GM12878 (cell line): ENCODE results near the gene EPHA4. TPM values are rescaled to one million over a fixed set of nuclear protein-coding genes. Genes with fewer than 3 reads are reported as not detected.
A peak's percentile ranks its signal among the peaks of the same experiment; 100 is the strongest.

Source experiments
- ATAC-seq: fragments of 200-7000 bp; cut with Tn5 transposase; 3 replicates; pipeline ENCODE4 v1.9.1; 2020; ENCODE audit warnings: mild to moderate bottlenecking, moderate library complexity
- BruUV-seq: library from RNA; stranded (reverse); fragments of 400-500 nt; replicated peaks from 2 replicates; lab custom pipeline; 2021; lab: Mats Ljungman, UMichigan
- CTCF ChIA-PET: fragments of 300-600 bp; sonication (Branson Sonifier 250); formaldehyde crosslinking; extraction: SDS; loops from one replicate; lab custom pipeline; 2021; ENCODE audit warnings: inconsistent platforms; lab: Yijun Ruan, JAX
- POLR2A ChIA-PET: fragments of 350-600 bp; formaldehyde crosslinking; extraction: SDS; loops from one replicate; lab custom pipeline; 2021; ENCODE audit warnings: inconsistent platforms; lab: Charles Lee
- RAD21 ChIA-PET: fragments of 300-600 bp; sonication (Branson Sonifier 250); formaldehyde crosslinking; loops from one replicate; lab custom pipeline; 2023; ENCODE audit warnings: antibody characterized with exemption; ENCODE audit not compliant: unreplicated experiment; lab: Charles Lee
- SMC1A ChIA-PET: fragments of 300-600 bp; sonication (Branson Sonifier 250); formaldehyde crosslinking; loops from one replicate; lab custom pipeline; 2023; ENCODE audit not compliant: unreplicated experiment, uncharacterized antibody; lab: Charles Lee
- DNase-seq: peaks from one replicate; pipeline ENCODE4 v3.0.0-alpha.2; 2011; ENCODE audit warnings: low read depth, low spot score
- FAIRE-seq: peaks from 3 replicates; lab custom pipeline; 2011; peaks lifted over from hg19 to GRCh38; lab: Jason Lieb, UNC
- H2AFZ ChIP-seq: 2 replicates; pipeline ENCODE4 v1.6.0; 2011; ENCODE audit warnings: low read depth, low read length, control low read depth; ENCODE audit not compliant: control insufficient read depth
- H3K27ac ChIP-seq: 2 replicates; pipeline ENCODE4 v1.5.1; 2011; ENCODE audit warnings: control low read depth; ENCODE audit not compliant: control insufficient read depth, insufficient read depth
- H3K27me3 ChIP-seq, 2 experiments: replicated peaks in 1 of 2; 2 replicates each; pipeline versions ENCODE4 v1.6.0 to v1.6.1; 2011; ENCODE audit warnings: low read length in 1 of 2; ENCODE audit not compliant: control insufficient read depth in 2 of 2, insufficient read depth in 2 of 2
- H3K36me3 ChIP-seq, 2 experiments: 2 replicates each; pipeline ENCODE4 v1.5.1; 2011; ENCODE audit warnings: low read length in 1 of 2; ENCODE audit not compliant: control insufficient read depth in 2 of 2, insufficient read depth in 2 of 2
- H3K4me1 ChIP-seq: 2 replicates; pipeline ENCODE4 v1.6.1; 2011; ENCODE audit warnings: mild to moderate bottlenecking, low read length, moderate library complexity, mixed read lengths; ENCODE audit not compliant: control insufficient read depth, insufficient read depth
- H3K4me2 ChIP-seq: 2 replicates; pipeline ENCODE4 v1.6.0; 2011; ENCODE audit warnings: control low read depth; ENCODE audit not compliant: control insufficient read depth, insufficient read depth
- H3K4me3 ChIP-seq: fragments of 200-600 bp; sonication (generic); 2 replicates; pipeline ENCODE4 v1.5.1; 2016
- H3K79me2 ChIP-seq: 2 replicates; pipeline ENCODE4 v1.6.0; 2011; ENCODE audit warnings: low read length; ENCODE audit not compliant: control insufficient read depth, insufficient read depth
- H3K9ac ChIP-seq: 2 replicates; pipeline ENCODE4 v1.8.0; 2011; ENCODE audit warnings: low read length, control low read depth, mixed read lengths; ENCODE audit not compliant: control insufficient read depth, insufficient read depth
- H3K9me3 ChIP-seq: replicated peaks from 3 replicates; pipeline ENCODE4 v1.5.1; 2011; ENCODE audit warnings: mild to moderate bottlenecking, low read length; ENCODE audit not compliant: control insufficient read depth, insufficient read depth
- H4K20me1 ChIP-seq: 2 replicates; pipeline ENCODE4 v1.6.0; 2011; ENCODE audit not compliant: control insufficient read depth, insufficient read depth
- ESRRA ChIP-seq: IDR thresholded peaks from 2 replicates; pipeline ENCODE4 v1.6.1; 2012; ENCODE audit warnings: mild to moderate bottlenecking, low read length, improper control_type of control experiment
- GABPA ChIP-seq: IDR thresholded peaks from 2 replicates; pipeline ENCODE4 v1.6.1; 2014; ENCODE audit warnings: antibody characterized with exemption, low read depth, mild to moderate bottlenecking, inconsistent platforms
- JUNB ChIP-seq: IDR thresholded peaks from 2 replicates; pipeline ENCODE4 v1.6.1; 2016; ENCODE audit warnings: antibody characterized with exemption, mild to moderate bottlenecking
- MXI1 ChIP-seq: fragments of 150-350 bp; IDR thresholded peaks from 2 replicates; pipeline ENCODE4 v1.6.1; 2011; ENCODE audit warnings: low read depth, mild to moderate bottlenecking, inconsistent platforms, low read length, improper control_type of control experiment
- NR2C1 ChIP-seq: fragments of 450-650 bp; IDR thresholded peaks from 2 replicates; pipeline ENCODE4 v1.6.1; 2017; ENCODE audit warnings: antibody characterized with exemption, mild to moderate bottlenecking, moderate library complexity
- SPI1 ChIP-seq: IDR thresholded peaks from 2 replicates; pipeline ENCODE4 v1.6.1; 2011; ENCODE audit warnings: low read depth, mild to moderate bottlenecking, low read length, moderate library complexity, borderline replicate concordance; ENCODE audit not compliant: insufficient read depth
- WRNIP1 ChIP-seq: IDR thresholded peaks from 2 replicates; pipeline ENCODE4 v1.6.1; 2011; ENCODE audit warnings: low read depth, low read length, improper control_type of control experiment, borderline replicate concordance
- YY1 ChIP-seq: IDR thresholded peaks from 2 replicates; pipeline ENCODE4 v1.6.1; 2011; ENCODE audit warnings: low read depth, mild to moderate bottlenecking, low read length
- ZZZ3 ChIP-seq: IDR thresholded peaks from 2 replicates; pipeline ENCODE4 v1.6.1; 2011; ENCODE audit warnings: low read depth; ENCODE audit not compliant: control insufficient read depth, insufficient read length
- WGBS: methylation state at CpG from one replicate; pipeline ENCODE4 v1.1.6; 2016; ENCODE audit warnings: low lambda C conversion rate; ENCODE audit not compliant: insufficient replicate concordance, insufficient coverage; ENCODE audit errors: missing lambda C conversion rate; 5-methylcytosine and 5-hydroxymethylcytosine counted together
- in situ Hi-C: fragments of 300-500 bp; cut with MboI; formaldehyde crosslinking; loops from 9 replicates; pipeline ENCODE4 v1.14.3; 2018; ENCODE audit warnings: mixed read lengths
- intact Hi-C: fragments of 100-400 bp; cut with micrococcal nuclease; formaldehyde crosslinking; loops from one replicate; pipeline ENCODE4 v1.14.2; 2022; ENCODE audit not compliant: unreplicated experiment
- polyA plus RNA-seq, 11 experiments: library from polyadenylated mRNA; depleted of rRNA in 4 of 11; unstranded in 6 of 11; stranded (reverse) in 5 of 11; fragments of >200 nt; fragmentation: Nextera tagmentation in 4 of 11; fragmentation: Illumina TruSeq in 1 of 11; extraction: Ambion mirVana in 4 of 11; extraction: Trizol in 1 of 11; gene quantifications; 1 replicate in 1 of 11; 2 replicates in 10 of 11; pipeline versions ENCODE4 v1.2.1 to v1.2.3, GENCODE V29; 2011 to 2016; ENCODE audit warnings: inconsistent platforms in 2 of 11, missing spikeins in 2 of 11, low read depth in 1 of 11
- total RNA-seq, 4 experiments: library from RNA; depleted of rRNA in 3 of 4; stranded (reverse); fragments of >200 nt in 3 of 4; fragmentation: Illumina TruSeq in 1 of 4; extraction: Trizol in 1 of 4; gene quantifications; 2 replicates each; pipeline versions ENCODE4 v1.2.1 to v1.2.3, GENCODE V29; 2013 to 2021
- TF ChIP-seq, protein P1 (sequence below): IDR thresholded peaks from 2 replicates; pipeline ENCODE4 v1.6.1; 2012; ENCODE audit warnings: low read depth, low read length, improper control_type of control experiment

Gene EPHA4
- total and polyA plus RNA-seq, 10 of the 15 experiments (the other 5 are each of a cell fraction or from before 2014, with no cell fraction given): 0.06 to 1.5 (median 0.33) TPM; not detected in 1

DNA sequence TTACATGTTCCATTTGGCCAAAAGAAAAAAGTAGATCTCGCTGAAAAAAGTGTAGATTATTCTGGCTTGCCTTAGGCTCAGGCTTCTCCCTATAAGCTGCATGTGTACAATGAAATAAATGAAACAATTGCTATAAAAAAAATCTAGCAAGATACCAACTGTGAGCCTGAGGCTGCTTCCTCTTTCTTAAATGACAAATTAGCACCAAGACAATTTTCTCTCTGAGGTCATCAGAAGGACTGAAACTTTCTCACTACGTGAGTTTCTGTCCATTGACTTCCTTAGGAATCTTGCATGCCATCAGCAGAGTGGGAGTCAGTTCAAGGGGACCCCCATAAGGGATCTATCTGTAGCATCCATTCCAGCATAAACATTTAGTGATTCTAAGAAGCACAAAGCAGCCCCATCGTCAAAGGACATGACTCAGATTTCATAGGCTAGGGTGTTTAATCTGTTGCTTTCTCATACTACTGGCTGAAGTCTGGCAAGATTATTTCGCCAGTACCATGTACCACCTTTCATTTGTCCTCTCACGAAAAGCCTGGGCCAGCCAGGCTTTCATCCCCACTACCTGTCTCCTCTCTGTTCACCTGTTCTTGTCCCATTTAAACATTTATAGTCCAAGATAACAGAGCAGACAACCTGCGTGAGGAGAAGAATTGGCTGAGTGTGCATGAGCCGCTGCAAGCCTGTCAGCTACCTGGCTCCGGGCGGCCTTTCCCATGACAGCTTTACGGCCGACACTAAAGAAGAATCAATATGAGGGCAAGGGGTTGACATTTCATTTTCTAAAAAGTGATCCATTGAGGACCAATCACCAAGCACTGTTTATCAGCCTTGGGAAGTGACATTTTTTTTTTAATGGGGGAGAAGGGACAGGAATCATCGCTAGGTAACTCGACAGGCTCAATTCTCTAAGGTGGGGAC is 120.0 kb downstream of the EPHA4 start (continued):
- TF ChIP-seq YY1 (no peak), JUNB (no peak), GABPA (no peak), MXI1 (no peak), SPI1 (peak; percentile 51; the same call in 1 of the 2 replicates), ESRRA (no peak), WRNIP1 (no peak), NR2C1 (no peak)
- TF ChIP-seq, protein P1, sequence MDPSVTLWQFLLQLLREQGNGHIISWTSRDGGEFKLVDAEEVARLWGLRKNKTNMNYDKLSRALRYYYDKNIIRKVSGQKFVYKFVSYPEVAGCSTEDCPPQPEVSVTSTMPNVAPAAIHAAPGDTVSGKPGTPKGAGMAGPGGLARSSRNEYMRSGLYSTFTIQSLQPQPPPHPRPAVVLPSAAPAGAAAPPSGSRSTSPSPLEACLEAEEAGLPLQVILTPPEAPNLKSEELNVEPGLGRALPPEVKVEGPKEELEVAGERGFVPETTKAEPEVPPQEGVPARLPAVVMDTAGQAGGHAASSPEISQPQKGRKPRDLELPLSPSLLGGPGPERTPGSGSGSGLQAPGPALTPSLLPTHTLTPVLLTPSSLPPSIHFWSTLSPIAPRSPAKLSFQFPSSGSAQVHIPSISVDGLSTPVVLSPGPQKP: no peak

GRCh38 chr2:221450280-221450679 is 121.8 kb downstream of the EPHA4 start:
- TF ChIP-seq ZZZ3: no peak
- ATAC-seq: no peak
- RAD21 ChIA-PET: no interaction called here

More at GRCh38 chr2:221450280-221450679, 121.8 kb downstream of the EPHA4 start:
- no peaks in the 10 kb centered on the region for H3K36me3 ChIP-seq
- no peak overlapping the region for H3K4me3 ChIP-seq
- no peak overlapping the region for H2AFZ ChIP-seq
- ChIA-PET CTCF (no interaction called here), SMC1A (interaction anchor here (1.0 to 1.3 kb wide), 2 partner anchors 14 to 34 kb away, joined by 3 to 4 read pairs; no protein-coding TSS in a partner anchor), POLR2A (no interaction called here)
- in situ Hi-C loops: no loop called here
- no peak overlapping the region for H3K4me2 ChIP-seq
- no peaks in the 10 kb centered on the region for H3K79me2 ChIP-seq
- intact Hi-C loops: no loop called here
- DNase-seq (no peak), FAIRE-seq (no peak)
- BruUV-seq: no TSS peak
- WGBS: 19% methylated on average over 1 of the region's 1 CpG
- no peak overlapping the region for H3K9ac ChIP-seq
- no peaks in the 10 kb centered on the region for H3K9me3 ChIP-seq
- H4K20me1 ChIP-seq: no peaks in the 10 kb centered on the region
- H3K27ac ChIP-seq: no peak overlapping the region
- no peaks in the 10 kb centered on the region for H3K4me1 ChIP-seq
- no peaks in the 10 kb centered on the region for H3K27me3 ChIP-seq
